AG08396 (cell line): Measurements from ENCODE around the gene LLGL1.

Experiments used
- DNase-seq: peaks from one replicate; pipeline ENCODE4 v3.0.0; 2012; ENCODE audit warnings: low spot score, mixed read lengths

Gene LLGL1

GRCh38 chr17:18253187-18253884, 27.9 kb downstream of the LLGL1 start:
- no peak for DNase-seq

GRCh38 chr17:18253947-18254821, 28.7 kb downstream of the LLGL1 start:
- no peak for DNase-seq

GRCh38 chr17:18254888-18255649, 29.6 kb downstream of the LLGL1 start:
- DNase-seq, result no peak

GRCh38 chr17:18256351-18256750, 30.9 kb downstream of the LLGL1 start:
- no peak for DNase-seq

GRCh38 chr17:18256776-18257175, 31.3 kb downstream of the LLGL1 start:
- DNase-seq, result no peak

GRCh38 chr17:18257268-18257981, 32.0 kb downstream of the LLGL1 start:
- peak; percentile 78 for DNase-seq

GRCh38 chr17:18257982-18258355, 32.5 kb downstream of the LLGL1 start:
- DNase-seq, result peak; percentile 94

- DNase-seq, result peak; percentile 86
These were observed 33.1 kb downstream of the LLGL1 start, which contains the start of gene FLII for GRCh38 chr17:18258356-18259038. Gene FLII, minus strand, starts transcription at chr17:18258738. Its CDS starts 48 bp downstream, at chr17:18258690.

- no peak for DNase-seq
These were observed 34.3 kb downstream of the LLGL1 start for GRCh38 chr17:18259621-18260331.

GRCh38 chr17:18260332-18261145, 35.1 kb downstream of the LLGL1 start, which contains the start of gene MIEF2:
Gene MIEF2, plus strand, starts transcription at chr17:18260662. Its CDS starts 2,059 bp downstream, at chr17:18262721.
- DNase-seq, result peak; percentile 100

GRCh38 chr17:18261146-18261515, 35.7 kb downstream of the LLGL1 start:
- DNase-seq, result peak; percentile 84

GRCh38 chr17:18261659-18262058, 36.2 kb downstream of the LLGL1 start:
- DNase-seq, result no peak

GRCh38 chr17:18262111-18262510, 36.7 kb downstream of the LLGL1 start:
- no peak for DNase-seq

GRCh38 chr17:18262641-18263040, 37.2 kb downstream of the LLGL1 start:
- no peak for DNase-seq

GRCh38 chr17:18263885-18264682, 38.6 kb downstream of the LLGL1 start:
- no peak for DNase-seq

GRCh38 chr17:18267366-18267765, 41.9 kb downstream of the LLGL1 start:
- no peak for DNase-seq

GRCh38 chr17:18267927-18268711, 42.7 kb downstream of the LLGL1 start:
- DNase-seq, result no peak
